GM19467 (cell line): Measurements from ENCODE around the gene PPIF.

ENCODE experiments used
- ATAC-seq: cut with Tn5 transposase; IDR thresholded peaks from one replicate; pipeline ENCODE4 v1.9.1; 2021; ENCODE audit warnings: mild to moderate bottlenecking, moderate library complexity; ENCODE audit not compliant: unreplicated experiment

Gene PPIF

DNA sequence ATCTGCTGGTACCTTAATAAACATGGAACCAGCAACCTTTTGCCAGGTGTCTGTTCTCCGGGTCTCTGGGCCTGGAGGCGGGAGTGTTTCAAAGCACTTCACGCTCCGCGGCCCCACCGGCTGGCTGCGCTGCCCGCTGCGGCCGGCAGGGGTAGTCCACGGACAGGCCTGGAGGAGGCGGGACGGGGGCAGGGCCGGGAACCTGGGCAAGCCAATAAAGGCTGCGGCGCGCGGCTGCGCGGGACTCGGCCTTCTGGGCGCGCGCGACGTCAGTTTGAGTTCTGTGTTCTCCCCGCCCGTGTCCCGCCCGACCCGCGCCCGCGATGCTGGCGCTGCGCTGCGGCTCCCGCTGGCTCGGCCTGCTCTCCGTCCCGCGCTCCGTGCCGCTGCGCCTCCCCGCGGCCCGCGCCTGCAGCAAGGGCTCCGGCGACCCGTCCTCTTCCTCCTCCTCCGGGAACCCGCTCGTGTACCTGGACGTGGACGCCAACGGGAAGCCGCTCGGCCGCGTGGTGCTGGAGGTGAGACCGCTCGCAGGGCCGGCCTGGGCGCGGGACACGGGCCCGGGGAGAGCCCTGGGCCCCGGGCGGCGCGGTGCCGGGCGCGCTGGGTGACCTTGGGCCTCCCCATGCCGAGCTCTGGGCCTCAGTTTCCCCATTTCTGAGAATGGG is at the start of gene PPIF:
Gene PPIF (plus strand): TSS at position 244 of the 668 bp plus-strand sequence. CDS start 80 bp downstream, at position 324.
- peak; percentile 84 for ATAC-seq

DNA sequence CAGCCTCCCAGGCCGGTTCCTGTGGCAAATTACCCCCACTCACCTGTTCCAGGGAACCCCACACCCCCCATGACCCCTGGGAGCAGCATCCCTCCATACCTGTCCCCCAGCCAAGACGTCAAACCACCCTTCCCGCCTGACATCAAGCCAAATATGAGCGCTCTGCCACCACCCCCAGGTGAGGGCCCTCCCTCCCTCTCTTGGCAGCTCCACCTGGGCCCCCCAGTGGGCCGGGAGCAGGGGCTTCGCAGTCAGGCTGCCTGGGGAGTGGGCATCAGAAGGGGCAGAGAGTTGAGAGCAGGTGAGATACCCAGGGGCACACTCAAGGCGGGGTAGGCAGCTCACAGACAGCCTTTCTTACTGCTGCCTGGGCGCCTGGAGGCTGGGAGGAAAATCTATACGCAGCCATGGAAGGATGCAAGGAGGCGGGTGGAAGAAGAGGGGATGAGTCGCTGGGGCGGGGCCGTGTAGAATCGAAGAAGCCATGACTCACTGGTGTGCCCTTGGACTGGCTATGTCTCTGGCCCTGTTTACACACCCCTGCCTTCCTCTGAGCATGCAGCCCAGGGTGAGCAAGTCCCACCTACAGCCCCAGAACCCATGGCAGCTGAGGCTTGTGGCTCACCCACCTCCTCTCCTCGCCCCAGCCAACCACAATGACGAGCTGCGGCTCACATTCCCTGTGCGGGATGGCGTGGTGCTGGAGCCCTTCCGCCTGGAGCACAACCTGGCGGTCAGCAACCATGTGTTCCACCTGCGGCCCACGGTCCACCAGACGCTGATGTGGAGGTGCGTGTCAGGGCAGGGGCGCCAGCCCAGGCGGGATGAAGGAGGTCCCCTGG is 48.6 kb upstream of the PPIF start:
- no peak for ATAC-seq

DNA sequence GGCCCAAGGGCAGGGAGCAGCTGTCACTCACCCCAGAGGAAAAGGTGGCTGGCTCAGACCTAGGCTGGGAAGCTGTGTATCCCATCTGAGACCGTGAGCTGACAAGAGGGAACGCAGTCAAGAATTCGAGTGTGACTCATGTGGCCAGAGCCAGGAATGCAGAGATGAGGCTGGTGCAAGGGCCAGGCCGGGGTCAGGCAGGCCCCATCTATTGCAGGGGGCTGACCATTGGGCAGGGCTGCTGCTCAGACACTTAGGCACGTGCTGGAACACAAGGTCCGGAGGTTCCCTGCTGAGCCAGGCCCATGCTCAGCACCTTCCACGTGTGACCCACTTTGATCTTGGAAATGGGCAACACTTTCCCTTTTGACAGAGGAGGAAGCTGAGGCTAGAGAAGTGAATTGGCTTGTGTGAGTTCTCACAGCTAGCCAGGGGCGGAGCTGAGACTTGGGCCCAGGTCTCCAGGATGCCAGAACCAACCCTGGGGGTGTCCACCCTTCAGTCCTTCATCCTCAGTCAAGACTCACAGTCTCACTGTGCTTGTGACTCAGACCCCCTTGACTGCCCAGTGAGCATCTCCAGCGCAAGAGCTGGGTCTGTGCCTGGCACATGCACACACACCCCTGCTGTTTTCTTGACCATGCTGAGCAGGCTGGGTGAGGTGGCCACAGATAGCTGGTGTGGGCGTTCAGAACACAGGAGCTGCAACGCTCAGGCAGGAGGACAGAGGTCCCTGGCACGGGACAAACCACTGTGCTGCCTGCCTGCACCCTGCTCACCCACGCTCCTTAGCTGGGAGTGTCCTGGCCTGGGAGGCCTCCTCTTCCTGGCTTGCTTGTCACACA is 47.6 kb upstream of the PPIF start:
- ATAC-seq: no peak

DNA sequence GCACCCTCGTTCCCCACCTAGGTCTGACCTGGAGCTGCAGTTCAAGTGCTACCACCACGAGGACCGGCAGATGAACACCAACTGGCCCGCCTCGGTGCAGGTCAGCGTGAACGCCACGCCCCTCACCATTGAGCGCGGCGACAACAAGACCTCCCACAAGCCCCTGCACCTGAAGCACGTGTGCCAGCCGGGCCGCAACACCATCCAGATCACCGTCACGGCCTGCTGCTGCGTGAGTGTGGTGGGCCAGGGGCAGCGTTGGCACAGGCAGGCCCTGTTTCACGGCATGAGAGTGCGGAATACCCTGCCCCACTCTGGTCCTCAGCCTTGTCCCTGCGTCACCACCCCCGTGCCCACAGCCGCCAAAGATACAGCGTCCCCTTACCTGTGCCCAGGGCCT is 46.6 kb upstream of the PPIF start:
- no peak for ATAC-seq

DNA sequence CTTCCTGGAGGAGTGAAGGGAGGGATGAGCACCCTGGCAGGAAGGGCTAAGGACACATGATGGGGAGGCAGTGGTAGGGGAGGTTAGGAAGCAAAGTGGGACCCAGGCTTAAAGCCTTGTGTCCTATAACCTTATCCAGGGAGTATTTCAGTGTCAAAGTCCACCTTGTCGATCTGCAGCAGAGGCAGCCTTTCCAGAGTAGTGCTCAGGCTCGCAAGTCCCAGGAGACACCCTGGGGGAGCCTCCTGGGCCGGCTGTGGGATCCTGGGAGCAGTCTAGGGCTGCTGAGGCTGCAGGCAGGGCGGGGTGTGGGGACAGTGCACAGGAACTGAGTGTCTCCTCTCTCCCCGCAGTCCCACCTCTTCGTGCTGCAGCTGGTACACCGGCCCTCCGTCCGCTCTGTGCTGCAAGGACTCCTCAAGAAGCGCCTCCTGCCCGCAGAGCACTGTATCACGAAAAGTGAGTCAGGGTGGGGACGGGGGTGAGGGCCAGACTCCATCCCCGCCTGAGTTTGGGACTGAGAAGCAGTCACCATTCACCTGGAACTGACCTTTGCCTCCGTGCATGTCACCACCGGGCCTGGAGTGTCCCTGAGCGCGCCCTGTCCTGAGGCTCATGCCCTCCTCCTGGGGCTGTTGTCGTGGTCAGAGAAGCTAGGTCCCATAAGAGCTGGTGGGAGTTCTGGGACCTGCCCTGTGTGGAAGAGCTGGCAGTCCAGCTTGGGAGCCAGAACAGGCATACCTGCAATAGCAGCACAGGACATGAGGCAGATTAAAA is 45.3 kb upstream of the PPIF start:
- ATAC-seq: no peak

DNA sequence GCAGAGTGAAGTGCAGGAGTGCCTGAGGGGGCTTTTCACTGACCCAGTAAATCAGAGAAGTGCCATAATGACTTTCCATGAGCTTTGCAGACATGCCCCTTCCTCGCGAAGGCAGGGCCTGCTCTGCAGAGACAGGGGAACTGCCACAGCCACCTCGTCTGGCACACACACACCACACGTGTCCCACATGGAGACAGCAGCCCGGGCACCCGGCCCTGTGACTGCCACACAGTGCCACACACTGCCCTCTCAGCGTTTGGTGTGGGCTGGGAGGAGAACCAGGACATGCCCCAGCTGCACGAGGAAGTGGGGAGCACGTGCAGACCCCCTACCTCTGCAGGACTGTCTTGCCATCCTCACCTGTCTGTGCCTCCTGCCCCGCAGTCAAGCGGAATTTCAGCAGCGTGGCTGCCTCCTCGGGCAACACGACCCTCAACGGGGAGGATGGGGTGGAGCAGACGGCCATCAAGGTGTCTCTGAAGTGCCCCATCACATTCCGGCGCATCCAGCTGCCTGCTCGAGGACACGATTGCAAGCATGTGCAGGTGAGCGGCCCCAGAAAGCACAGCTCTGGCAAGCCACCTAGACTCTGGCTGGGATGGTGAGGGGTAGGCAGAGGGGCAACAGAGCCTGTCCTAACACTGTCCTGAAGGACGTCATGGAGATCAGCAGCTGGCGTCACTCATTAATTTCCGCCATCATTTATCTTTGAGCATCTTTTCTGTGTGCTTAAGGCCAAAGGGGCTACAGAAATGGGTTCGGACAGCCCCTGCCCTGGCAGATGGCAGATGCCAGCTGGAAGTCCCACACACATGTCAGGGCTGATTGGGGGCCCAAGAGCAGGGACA is 43.4 kb upstream of the PPIF start:
- ATAC-seq: no peak

DNA sequence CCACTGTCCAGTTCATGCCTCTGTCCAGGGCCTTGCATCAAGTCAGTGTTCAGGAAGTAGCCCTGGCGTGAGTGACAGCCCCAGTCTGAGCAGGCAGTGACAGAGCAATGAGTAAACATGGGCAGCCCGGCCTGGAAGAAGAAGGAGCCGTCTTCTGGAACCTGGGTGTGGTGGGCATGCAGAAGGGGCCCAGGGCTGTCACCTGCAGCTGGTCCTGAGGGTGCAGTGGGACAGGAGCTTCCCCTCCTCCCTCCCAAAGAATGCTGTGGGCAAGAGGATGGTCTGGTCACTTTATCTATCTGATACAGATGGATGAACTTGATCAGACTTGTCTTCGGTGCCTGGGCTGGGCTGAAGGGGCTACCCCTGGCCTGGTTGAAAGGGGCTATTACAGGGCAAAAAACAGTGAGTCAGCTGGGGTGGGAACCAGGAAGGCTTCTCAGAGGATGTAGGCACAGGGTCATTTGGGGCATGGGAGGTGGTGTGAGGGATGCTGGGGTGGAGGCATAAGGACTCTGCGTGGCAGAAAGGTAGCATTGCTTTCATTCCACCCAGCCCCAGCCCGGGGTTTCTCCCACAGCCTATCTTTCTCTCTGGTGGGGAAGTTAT is 42.7 kb upstream of the PPIF start:
- no peak for ATAC-seq

DNA sequence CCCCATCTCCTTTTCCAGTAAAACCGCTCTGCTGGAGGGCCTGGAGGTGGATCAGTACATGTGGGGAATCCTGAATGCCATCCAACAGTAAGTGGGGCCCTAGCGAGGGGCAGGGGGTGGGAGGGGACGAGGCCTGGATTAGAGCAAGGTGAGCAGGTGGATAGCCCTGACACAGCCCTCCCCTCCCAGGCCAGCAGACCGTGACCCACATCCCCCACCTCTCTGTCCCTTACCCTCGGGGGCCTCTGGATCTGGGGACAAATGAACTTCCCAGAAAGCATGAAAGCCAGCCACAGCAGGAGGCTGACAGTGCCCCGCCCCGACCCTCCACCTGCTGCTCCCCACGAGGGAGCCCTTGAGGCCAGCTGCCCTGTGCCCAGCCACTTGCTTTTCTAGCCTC is 41.8 kb upstream of the PPIF start:
- ATAC-seq: no peak

DNA sequence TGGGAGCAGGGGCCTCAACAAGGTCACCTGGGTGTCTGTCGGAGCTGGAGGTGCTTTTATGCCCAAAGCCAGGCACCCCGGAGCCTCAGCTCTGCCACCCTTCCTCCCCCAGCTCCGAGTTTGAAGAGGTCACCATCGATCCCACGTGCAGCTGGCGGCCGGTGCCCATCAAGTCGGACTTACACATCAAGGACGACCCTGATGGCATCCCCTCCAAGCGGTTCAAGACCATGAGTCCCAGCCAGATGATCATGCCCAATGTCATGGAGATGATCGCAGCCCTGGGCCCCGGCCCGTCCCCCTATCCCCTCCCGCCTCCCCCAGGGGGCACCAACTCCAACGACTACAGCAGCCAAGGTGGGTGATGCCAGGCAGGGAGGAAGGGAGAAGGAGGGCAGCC is 41.3 kb upstream of the PPIF start:
- ATAC-seq: no peak

DNA sequence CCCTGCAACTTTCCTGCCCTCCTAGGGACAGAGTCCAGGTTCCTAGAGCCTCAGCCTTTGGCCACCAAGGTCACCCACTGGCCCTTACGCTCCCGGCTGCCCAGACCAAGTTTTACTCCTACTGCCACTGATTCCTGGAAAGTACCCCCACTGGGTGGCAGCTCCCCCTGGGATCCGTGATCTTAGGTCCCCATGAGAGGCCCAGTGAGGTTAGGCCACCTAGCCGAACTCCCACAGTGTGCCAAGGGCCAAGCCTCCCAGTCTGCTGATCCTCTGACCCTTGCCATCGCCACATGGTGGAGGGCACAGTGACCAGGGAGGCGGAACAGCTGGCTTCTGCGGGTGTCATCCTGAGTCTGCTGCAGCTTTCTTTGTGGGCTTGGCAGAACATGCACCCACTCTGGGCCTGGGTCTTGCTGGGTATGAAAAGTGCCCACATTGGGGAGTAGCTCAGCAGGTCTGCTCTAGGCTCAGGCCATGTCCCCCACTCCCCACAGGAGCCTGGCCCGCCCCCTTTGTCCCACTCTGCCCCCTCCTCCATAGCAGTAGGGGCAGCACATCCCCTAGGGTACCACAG is 40.5 kb upstream of the PPIF start:
- ATAC-seq: no peak

DNA sequence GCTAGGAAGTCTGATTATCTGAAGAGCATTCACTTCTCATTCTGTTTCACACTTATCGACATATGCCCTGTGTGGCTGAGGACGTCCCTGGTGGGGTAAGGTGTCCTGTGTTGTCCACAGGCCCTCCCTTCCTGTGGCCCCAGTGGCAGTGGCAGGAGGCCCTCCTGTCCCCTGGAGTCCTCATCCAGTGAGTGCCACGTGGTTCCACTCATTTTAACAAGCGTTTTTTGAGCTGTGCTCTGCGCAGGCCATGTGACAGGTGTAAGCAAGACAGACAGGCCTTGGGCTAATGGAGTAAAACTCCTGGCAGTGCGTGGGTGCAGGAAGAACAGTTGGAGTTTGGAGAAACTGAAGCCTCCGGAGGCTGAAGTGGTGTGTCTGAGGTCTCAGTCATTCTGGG is 39.3 kb upstream of the PPIF start:
- ATAC-seq: no peak

DNA sequence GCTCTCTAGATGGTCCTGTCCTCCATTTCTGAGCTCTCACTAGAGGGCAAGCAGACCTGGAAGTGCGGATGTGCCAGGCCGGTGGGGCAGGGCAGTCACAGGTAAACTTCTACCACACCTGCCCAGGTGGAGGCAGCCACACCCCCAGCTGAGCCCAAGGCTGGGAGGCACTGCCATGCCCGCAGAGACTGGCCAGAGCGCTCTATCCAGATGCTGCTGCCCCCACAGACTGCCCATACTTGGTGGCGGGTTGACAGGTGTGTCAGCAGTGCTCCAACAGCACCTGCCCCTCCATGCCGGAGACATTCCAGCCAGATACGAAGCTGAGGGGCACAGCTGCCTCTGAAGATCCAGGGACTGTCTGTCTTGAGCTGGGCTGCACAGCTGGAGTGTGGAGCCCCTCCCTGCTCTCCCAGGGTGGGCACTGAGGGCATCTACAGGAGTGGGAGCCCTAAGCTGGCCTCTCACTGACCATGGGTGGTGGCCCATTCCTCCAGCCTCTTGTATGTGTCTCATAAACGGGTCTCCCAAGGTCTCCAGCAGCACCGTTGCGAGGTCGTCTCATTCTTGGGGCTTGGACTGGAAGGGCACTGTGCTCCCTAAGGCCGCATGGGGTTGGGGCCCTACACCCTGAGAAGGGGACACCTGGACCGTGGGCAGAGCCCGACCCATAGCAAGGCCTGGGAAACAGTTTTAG is 38.2 kb upstream of the PPIF start:
- ATAC-seq: no peak

DNA sequence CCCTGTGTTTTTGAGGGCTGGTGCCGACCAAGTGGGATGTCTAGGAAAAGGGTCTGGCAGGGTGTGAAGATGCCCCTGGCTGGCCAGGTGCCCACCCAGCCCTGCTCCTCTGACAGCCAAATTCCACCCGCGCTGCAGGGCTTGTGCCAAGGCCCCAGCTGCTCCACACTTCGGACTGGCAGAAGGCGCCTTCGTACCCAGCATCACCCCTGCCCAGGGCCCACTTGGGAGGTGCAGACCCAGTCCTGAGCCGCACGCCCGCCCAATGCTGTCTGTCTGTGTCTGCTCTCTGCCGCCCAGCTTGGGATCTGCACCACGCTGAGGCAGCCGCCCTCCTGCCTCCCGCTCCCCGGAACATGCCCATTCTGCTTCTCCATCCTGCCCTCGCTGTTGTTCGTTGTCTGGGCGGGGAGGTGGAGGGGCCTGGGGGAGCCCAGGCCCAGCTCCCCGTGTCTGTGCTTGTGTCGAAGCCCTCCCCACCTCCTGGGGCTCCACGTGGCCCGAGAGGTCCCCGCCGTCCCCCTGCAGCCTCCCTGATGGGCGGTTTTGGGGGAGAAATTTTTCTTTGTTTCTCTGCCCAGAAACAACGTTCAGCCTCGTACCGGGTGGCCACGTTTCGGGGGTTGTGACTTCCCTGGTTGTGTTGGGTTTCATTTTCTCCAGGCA is 36.9 kb upstream of the PPIF start:
- no peak for ATAC-seq

DNA sequence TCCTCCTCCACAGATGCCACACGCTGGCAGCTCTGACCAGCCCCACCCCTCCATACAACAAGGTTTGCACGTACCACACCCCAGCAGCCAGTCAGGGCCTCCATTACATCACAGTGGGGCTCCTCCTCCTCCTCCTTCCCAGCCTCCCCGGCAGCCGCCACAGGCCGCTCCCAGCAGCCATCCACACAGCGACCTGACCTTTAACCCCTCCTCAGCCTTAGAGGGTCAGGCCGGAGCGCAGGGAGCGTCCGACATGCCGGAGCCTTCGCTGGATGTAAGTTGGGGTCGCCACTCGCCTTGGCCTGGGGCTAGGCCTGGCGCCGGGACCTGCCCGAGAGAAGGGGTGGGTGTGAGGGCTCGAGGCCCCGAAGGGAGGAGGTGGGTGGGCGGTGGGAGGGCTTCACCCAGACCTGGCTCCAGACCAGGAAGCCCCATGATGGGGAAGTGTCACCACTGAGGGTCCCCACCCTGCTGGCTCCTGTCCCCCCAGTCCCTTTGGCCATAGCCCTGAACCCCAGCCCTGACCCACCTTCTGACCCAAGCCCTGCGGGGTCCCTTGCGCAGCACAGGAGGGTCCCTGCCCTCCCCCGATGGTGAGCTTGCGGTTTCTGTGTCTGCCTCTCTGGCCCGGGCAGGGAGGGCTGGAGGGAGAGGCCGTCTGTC is 36.2 kb upstream of the PPIF start:
- ATAC-seq: no peak

DNA sequence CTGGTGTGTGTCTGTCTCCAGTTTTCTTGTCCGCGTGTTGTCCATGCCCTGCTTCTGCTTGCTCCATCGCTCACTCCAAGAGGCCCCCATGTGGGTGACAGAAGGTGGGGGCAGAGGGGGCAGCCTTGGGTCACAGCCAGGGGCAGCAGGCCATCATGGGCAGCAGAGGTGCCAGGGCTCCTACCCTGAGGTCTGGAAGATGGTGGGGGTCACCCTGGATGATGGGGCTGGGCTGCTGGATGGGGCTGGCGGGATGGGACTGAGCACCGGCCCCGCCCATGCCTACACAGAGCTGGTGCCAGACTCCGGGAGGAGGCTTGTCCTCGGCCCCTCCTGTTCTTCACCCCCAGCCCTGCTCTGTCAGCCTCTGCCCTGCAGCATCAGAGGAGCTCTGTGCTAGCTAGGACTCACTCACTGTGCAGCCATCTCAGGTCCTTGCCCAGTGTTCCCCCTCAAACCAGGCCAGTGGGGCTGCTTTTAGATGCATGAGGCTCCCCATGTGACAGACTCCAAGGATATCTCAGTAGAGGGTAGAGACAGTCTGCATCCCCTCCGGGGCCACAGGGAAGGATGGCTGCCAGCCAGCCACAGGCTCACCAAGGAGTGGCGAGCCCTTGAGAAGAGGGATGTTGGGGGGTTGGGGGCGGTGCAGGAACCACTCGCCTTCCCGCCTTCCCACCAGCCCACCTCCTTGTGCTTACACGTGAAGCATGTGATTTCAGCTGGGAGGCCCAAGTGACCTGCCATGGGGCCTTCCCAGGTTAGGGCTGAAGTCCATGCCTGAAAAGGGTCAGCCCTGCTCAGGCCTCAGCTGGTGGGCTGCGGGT is 35.5 kb upstream of the PPIF start:
- ATAC-seq: no peak

DNA sequence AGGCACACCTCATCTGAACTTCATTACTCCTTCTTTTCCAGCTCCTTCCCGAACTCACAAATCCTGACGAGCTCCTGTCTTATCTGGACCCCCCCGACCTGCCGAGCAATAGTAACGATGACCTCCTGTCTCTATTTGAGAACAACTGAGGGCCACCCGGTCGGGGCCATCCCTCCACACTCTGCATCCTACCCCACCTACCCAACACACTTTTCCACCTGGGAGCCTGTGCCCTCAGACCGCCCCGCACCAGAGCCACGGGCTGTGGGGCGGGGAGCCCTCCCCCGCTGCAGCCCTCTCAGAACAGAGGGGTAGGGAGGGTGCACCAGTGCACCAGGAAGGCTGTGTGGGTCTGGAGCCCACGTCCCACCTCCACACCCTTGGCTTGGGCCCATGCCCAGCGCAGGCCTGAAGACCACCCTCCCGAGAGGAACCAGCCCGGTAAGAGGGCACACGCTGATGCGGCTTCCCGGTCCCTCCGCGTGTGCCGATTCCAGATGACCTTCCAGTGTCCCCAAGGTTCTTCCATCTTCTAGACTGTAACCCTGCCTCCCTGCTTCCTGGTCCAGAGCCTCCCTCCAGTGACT is 34.6 kb upstream of the PPIF start:
- ATAC-seq: no peak
